ENCODE results near the gene LRMDA. TPM values are rescaled to one million over a fixed set of nuclear protein-coding genes. Genes with fewer than 3 reads are reported as not detected.

The LRMDA gene
- total RNA-seq, 2 experiments from 2014 or later = not detected

DNA sequence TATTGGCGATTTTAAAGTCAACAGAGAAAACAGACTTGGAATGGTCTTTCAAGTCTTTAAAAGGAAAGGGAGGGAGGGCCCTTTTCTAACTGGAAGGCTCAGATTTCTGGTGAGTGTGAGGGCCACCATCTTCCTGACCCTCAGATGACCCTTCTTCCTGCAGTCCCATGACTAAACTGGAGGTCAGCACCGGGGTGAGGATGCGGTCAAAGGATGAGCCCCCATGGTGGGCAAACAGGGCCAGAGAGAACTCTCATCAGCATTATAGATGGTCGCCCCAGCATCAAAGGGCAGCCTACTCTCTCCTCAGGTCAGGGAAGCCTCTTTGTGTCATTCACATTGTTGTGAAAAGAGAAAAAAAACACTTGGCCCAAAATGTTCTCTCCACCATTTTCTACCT lies 219.2 kb downstream of the LRMDA start:
- Histone ChIP-seq H2AFZ (ENCODE audit: low read length) (no peak overlapping the region), H3K4me2 (ENCODE audit: low read length) (no peak overlapping the region), H3K36me3 (ENCODE audit: insufficient read depth, low read length) (no peaks in the 10 kb centered on the region), H3K9me2 (ENCODE audit: insufficient read depth, low read length) (no peaks in the 10 kb centered on the region), H3K27ac (ENCODE audit: low read depth, low read length, poor library complexity, severe bottlenecking) (no peak overlapping the region), H3K4me1 (ENCODE audit: insufficient read depth, low read length, poor library complexity, severe bottlenecking) (no peaks in the 10 kb centered on the region), H3K9me3 (ENCODE audit: low read length) (no peaks in the 10 kb centered on the region), H4K20me1 (ENCODE audit: insufficient read depth, low read length) (no peaks in the 10 kb centered on the region), H3K79me2 (ENCODE audit: insufficient read depth, low read depth, low read length) (no peaks in the 10 kb centered on the region), H3K4me3 (ENCODE audit: low read depth, low read length, poor library complexity, severe bottlenecking) (no peak overlapping the region)
- ChIA-PET CTCF (ENCODE audit: unreplicated experiment) (no interaction called here), POLR2A (no interaction called here)
- intact Hi-C loops (cut with micrococcal nuclease; ENCODE audit: unreplicated experiment) = no loop called here
- TF ChIP-seq, protein P1, sequence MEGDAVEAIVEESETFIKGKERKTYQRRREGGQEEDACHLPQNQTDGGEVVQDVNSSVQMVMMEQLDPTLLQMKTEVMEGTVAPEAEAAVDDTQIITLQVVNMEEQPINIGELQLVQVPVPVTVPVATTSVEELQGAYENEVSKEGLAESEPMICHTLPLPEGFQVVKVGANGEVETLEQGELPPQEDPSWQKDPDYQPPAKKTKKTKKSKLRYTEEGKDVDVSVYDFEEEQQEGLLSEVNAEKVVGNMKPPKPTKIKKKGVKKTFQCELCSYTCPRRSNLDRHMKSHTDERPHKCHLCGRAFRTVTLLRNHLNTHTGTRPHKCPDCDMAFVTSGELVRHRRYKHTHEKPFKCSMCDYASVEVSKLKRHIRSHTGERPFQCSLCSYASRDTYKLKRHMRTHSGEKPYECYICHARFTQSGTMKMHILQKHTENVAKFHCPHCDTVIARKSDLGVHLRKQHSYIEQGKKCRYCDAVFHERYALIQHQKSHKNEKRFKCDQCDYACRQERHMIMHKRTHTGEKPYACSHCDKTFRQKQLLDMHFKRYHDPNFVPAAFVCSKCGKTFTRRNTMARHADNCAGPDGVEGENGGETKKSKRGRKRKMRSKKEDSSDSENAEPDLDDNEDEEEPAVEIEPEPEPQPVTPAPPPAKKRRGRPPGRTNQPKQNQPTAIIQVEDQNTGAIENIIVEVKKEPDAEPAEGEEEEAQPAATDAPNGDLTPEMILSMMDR (conservative IDR thresholded peaks at IDR 0.05; ENCODE audit: low read length) = no peak
- TF ChIP-seq EZH2phosphoT487 (IDR thresholded peaks at IDR 0.05; ENCODE audit: borderline replicate concordance, low read depth, low read length) = no peak
- BruUV-seq (replicated peaks) = no TSS peak
- no peak for DNase-seq (ENCODE audit: low spot score)

- TF ChIP-seq, protein P1 (conservative IDR thresholded peaks at IDR 0.05; ENCODE audit: low read length) = 0 out of 2 replicates have a peak, but pooled peaks have one; percentile 34
- TF ChIP-seq EZH2phosphoT487 (IDR thresholded peaks at IDR 0.05; ENCODE audit: borderline replicate concordance, low read depth, low read length) = no peak
- Histone ChIP-seq H3K27ac (ENCODE audit: low read depth, low read length, poor library complexity, severe bottlenecking) (no peak overlapping the region), H3K9me3 (ENCODE audit: low read length) (no peaks in the 10 kb centered on the region), H4K20me1 (ENCODE audit: insufficient read depth, low read length) (no peaks in the 10 kb centered on the region), H2AFZ (ENCODE audit: low read length) (no peak overlapping the region), H3K79me2 (ENCODE audit: insufficient read depth, low read depth, low read length) (no peaks in the 10 kb centered on the region), H3K4me3 (ENCODE audit: low read depth, low read length, poor library complexity, severe bottlenecking) (no peak overlapping the region), H3K9me2 (ENCODE audit: insufficient read depth, low read length) (no peaks in the 10 kb centered on the region), H3K4me2 (ENCODE audit: low read length) (no peak overlapping the region), H3K4me1 (ENCODE audit: insufficient read depth, low read length, poor library complexity, severe bottlenecking) (no peaks in the 10 kb centered on the region), H3K36me3 (ENCODE audit: insufficient read depth, low read length) (no peaks in the 10 kb centered on the region)
- POLR2A ChIA-PET = interaction anchor here (0.6 kb wide), 1 partner anchor 13 kb away, joined by 3 read pairs; no protein-coding TSS in a partner anchor
- CTCF ChIA-PET (ENCODE audit: unreplicated experiment) = no interaction called here
- no TSS peak for BruUV-seq (replicated peaks)
- DNase-seq (ENCODE audit: low spot score) = no peak
- intact Hi-C loops (cut with micrococcal nuclease; ENCODE audit: unreplicated experiment) = no loop called here
Measured at GRCh38 chr10:75651417-75651816, 220.0 kb downstream of the LRMDA start.

GRCh38 chr10:75652146-75652740 lies 220.8 kb downstream of the LRMDA start:
- BruUV-seq (replicated peaks) = no TSS peak
- intact Hi-C loops (cut with micrococcal nuclease; ENCODE audit: unreplicated experiment) = no loop called here
- no peaks in the 10 kb centered on the region for H3K9me3 ChIP-seq (ENCODE audit: low read length)

More at GRCh38 chr10:75652146-75652740, 220.8 kb downstream of the LRMDA start:
- Histone ChIP-seq H4K20me1 (ENCODE audit: insufficient read depth, low read length) (no peaks in the 10 kb centered on the region), H3K4me3 (ENCODE audit: low read depth, low read length, poor library complexity, severe bottlenecking) (no peak overlapping the region), H3K9me2 (ENCODE audit: insufficient read depth, low read length) (no peaks in the 10 kb centered on the region), H3K4me1 (ENCODE audit: insufficient read depth, low read length, poor library complexity, severe bottlenecking) (no peaks in the 10 kb centered on the region), H3K36me3 (ENCODE audit: insufficient read depth, low read length) (no peaks in the 10 kb centered on the region), H2AFZ (ENCODE audit: low read length) (no peak overlapping the region), H3K4me2 (ENCODE audit: low read length) (no peak overlapping the region), H3K27ac (ENCODE audit: low read depth, low read length, poor library complexity, severe bottlenecking) (no peak overlapping the region), H3K79me2 (ENCODE audit: insufficient read depth, low read depth, low read length) (no peaks in the 10 kb centered on the region)
- DNase-seq (ENCODE audit: low spot score) = no peak
- CTCF ChIA-PET (ENCODE audit: unreplicated experiment) = no interaction called here
- TF ChIP-seq, protein P1 (conservative IDR thresholded peaks at IDR 0.05; ENCODE audit: low read length) = no peak
- no peak for TF ChIP-seq EZH2phosphoT487 (IDR thresholded peaks at IDR 0.05; ENCODE audit: borderline replicate concordance, low read depth, low read length)
- POLR2A ChIA-PET = interaction anchor here (0.6 kb wide), 1 partner anchor 335 kb away, joined by 3 read pairs; no protein-coding TSS in a partner anchor

Measured in OCI-LY7 (cell line).